Testis (tissue), 2 donors: ENCODE data around the gene MOB1A.

Experiments used
- POLR2A ChIP-seq: fragments of 450-650 bp; IDR thresholded peaks from one replicate; pipeline ENCODE4 v1.6.1; 2017; ENCODE audit warnings: antibody characterized with exemption, mild to moderate bottlenecking, moderate library complexity
- TF ChIP-seq, protein P1 (sequence below), 3 experiments: fragments of 450-650 bp in 2 of 3; fragments of 200-600 bp in 1 of 3; sonication (generic) in 1 of 3; IDR thresholded peaks; one replicate each; pipeline ENCODE4 v1.5.1; 2016 to 2019; ENCODE audit warnings: antibody characterized with exemption in 3 of 3, mild to moderate bottlenecking in 2 of 3, moderate library complexity in 1 of 3

GRCh38 chr2:74131901-74132300 lies 46.8 kb downstream of the MOB1A start:
- TF ChIP-seq POLR2A: no peak
- TF ChIP-seq, protein P1, sequence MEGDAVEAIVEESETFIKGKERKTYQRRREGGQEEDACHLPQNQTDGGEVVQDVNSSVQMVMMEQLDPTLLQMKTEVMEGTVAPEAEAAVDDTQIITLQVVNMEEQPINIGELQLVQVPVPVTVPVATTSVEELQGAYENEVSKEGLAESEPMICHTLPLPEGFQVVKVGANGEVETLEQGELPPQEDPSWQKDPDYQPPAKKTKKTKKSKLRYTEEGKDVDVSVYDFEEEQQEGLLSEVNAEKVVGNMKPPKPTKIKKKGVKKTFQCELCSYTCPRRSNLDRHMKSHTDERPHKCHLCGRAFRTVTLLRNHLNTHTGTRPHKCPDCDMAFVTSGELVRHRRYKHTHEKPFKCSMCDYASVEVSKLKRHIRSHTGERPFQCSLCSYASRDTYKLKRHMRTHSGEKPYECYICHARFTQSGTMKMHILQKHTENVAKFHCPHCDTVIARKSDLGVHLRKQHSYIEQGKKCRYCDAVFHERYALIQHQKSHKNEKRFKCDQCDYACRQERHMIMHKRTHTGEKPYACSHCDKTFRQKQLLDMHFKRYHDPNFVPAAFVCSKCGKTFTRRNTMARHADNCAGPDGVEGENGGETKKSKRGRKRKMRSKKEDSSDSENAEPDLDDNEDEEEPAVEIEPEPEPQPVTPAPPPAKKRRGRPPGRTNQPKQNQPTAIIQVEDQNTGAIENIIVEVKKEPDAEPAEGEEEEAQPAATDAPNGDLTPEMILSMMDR (IDR thresholded peaks at IDR 0.05): no peak
